Measurements from ENCODE around the gene PPP1R37. TPM values are rescaled to one million over a fixed set of nuclear protein-coding genes. Genes with fewer than 3 reads are reported as not detected.
A peak's percentile ranks its signal among the peaks of the same experiment; 100 is the strongest.

Gene PPP1R37
- total and polyA plus RNA-seq, 2 of the 13 experiments (the other 11 are each of a cell fraction or from before 2014, with no cell fraction given), result 9.0 to 14.3 TPM

GRCh38 chr19:45097776-45098520, 5.0 kb downstream of the PPP1R37 start (continued):
- TF ChIP-seq TEAD2 (CRISPR knock-in tag; IDR thresholded peaks at IDR 0.05) (no peak), ZNF143 (CRISPR knock-in tag; IDR thresholded peaks at IDR 0.05) (no peak), SMAD3 (CRISPR knock-in tag; IDR thresholded peaks at IDR 0.05) (no peak), ZNF660 (CRISPR knock-in tag; IDR thresholded peaks at IDR 0.05; ENCODE audit: borderline replicate concordance, low read depth) (no peak), ZNF816 (CRISPR knock-in tag; IDR thresholded peaks at IDR 0.05; ENCODE audit: borderline replicate concordance) (no peak), IKZF1 (IDR thresholded peaks at IDR 0.05) (no peak), POLR2G (IDR thresholded peaks at IDR 0.05; ENCODE audit: low read depth, low read length) (peak; percentile 58), ZNF724P (CRISPR knock-in tag; IDR thresholded peaks at IDR 0.05; ENCODE audit: borderline replicate concordance) (0 out of 2 replicates have a peak, but pooled peaks have one; percentile 20), AGO2 (optimal IDR thresholded peaks at IDR 0.05; ENCODE audit: low read depth, low read length) (peak; percentile 2), ZNF512 (CRISPR knock-in tag; IDR thresholded peaks at IDR 0.05) (0 out of 2 replicates have a peak, but pooled peaks have one; percentile 27), MXD4 (CRISPR knock-in tag; IDR thresholded peaks at IDR 0.05) (peak; percentile 25; the same call in 1 of the 2 replicates), ZNF556 (CRISPR knock-in tag; IDR thresholded peaks at IDR 0.05; ENCODE audit: borderline replicate concordance) (no peak), ZNF782 (CRISPR knock-in tag; IDR thresholded peaks at IDR 0.05; ENCODE audit: borderline replicate concordance) (no peak), ARID2 (CRISPR knock-in tag; IDR thresholded peaks at IDR 0.05; ENCODE audit: borderline replicate concordance) (0 out of 2 replicates have a peak, but pooled peaks have one; percentile 22), ZNF567 (CRISPR knock-in tag; IDR thresholded peaks at IDR 0.05; ENCODE audit: borderline replicate concordance) (peak; percentile 73; the same call in 1 of the 2 replicates), EP300 (IDR thresholded peaks at IDR 0.05; ENCODE audit: low read depth in 2 of 2, low read length in 2 of 2) (peak in 1 of 2 experiments; percentile 34; a peak in 1 of 4 replicates), EP300 (CRISPR knock-in tag; IDR thresholded peaks at IDR 0.05; ENCODE audit: borderline replicate concordance) (no peak), KDM4B (CRISPR knock-in tag; IDR thresholded peaks at IDR 0.05) (no peak; the same call in 1 of the 2 replicates), ATF5 (CRISPR knock-in tag; IDR thresholded peaks at IDR 0.05; ENCODE audit: low read depth) (no peak), GLMP (CRISPR knock-in tag; IDR thresholded peaks at IDR 0.05; ENCODE audit: borderline replicate concordance) (no peak), TBL1XR1 (IDR thresholded peaks at IDR 0.05; ENCODE audit: borderline replicate concordance, low read length, partially characterized antibody) (peak; percentile 19), ZNF431 (CRISPR knock-in tag; IDR thresholded peaks at IDR 0.05; ENCODE audit: borderline replicate concordance, low read depth) (no peak), KLF13 (CRISPR knock-in tag; IDR thresholded peaks at IDR 0.05) (no peak), CBFB (CRISPR knock-in tag; IDR thresholded peaks at IDR 0.05) (no peak), ELF3 (CRISPR knock-in tag; IDR thresholded peaks at IDR 0.05) (peak; percentile 44), RARA (CRISPR knock-in tag; IDR thresholded peaks at IDR 0.05) (0 out of 2 replicates have a peak, but pooled peaks have one; percentile 27), YEATS4 (CRISPR knock-in tag; IDR thresholded peaks at IDR 0.05; ENCODE audit: borderline replicate concordance) (0 out of 2 replicates have a peak, but pooled peaks have one; percentile 31), JUNB (CRISPR knock-in tag; IDR thresholded peaks at IDR 0.05; ENCODE audit: borderline replicate concordance) (peak; percentile 71; the same call in 1 of the 2 replicates)

Data from HepG2 (cell line).